Measurements from ENCODE around the gene RGP1. TPM values are rescaled to one million over a fixed set of nuclear protein-coding genes. Genes with fewer than 3 reads are reported as not detected.

RGP1 gene
- polyA plus RNA-seq, 1 of the 3 experiments (the other 2 are of a cell fraction): 16.1 TPM

DNA sequence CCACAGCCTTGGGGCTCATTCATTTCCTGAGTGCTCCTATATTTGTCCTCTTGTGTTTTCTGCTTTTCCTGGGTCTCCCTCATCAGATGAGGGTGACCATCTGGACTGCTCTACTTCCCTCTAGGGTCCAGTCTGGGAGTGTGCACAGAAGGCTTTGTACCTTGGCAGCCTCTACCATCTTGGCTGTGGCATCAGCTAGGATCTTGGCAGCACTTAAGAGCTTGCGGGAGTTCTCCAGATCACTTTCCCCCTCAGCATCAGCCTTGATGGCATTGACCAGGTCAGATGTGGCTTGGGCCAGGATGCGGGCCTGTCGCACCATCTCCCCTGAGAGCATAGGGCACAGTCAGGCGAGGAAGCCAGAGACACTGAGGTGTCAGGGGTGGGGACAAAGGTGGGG lies 32.9 kb upstream of the RGP1 start:
- H3K79me2 ChIP-seq (ENCODE audit: insufficient read depth): no peaks in the 10 kb centered on the region; the same call in 1 of the 2 replicates
- no peak overlapping the region for H3K4me3 ChIP-seq (ENCODE audit: low read depth in 2 of 2, low read length in 1 of 2)
- H3K27me3 ChIP-seq (ENCODE audit: insufficient read depth): no peaks in the 10 kb centered on the region
- TF ChIP-seq, protein P1, sequence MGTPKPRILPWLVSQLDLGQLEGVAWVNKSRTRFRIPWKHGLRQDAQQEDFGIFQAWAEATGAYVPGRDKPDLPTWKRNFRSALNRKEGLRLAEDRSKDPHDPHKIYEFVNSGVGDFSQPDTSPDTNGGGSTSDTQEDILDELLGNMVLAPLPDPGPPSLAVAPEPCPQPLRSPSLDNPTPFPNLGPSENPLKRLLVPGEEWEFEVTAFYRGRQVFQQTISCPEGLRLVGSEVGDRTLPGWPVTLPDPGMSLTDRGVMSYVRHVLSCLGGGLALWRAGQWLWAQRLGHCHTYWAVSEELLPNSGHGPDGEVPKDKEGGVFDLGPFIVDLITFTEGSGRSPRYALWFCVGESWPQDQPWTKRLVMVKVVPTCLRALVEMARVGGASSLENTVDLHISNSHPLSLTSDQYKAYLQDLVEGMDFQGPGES (IDR thresholded peaks at IDR 0.05; ENCODE audit: low read depth, low read length): no peak
- TF ChIP-seq YY1 (IDR thresholded peaks at IDR 0.05; ENCODE audit: low read depth): no peak
- no peak for TF ChIP-seq MEF2A (IDR thresholded peaks at IDR 0.05; ENCODE audit: borderline replicate concordance, low read depth)
- TF ChIP-seq RXRA (IDR thresholded peaks at IDR 0.05; ENCODE audit: borderline replicate concordance, low read depth): no peak
- TF ChIP-seq RAD21 (IDR thresholded peaks at IDR 0.05; ENCODE audit: low read length): no peak
- no peak for TF ChIP-seq FOXJ3 (CRISPR knock-in tag; IDR thresholded peaks at IDR 0.05)
- TF ChIP-seq SMC3 (IDR thresholded peaks at IDR 0.05; ENCODE audit: low read depth, low read length): no peak
- TF ChIP-seq FOXM1 (IDR thresholded peaks at IDR 0.05; ENCODE audit: low read depth): no peak
- TF ChIP-seq TAF1 (IDR thresholded peaks at IDR 0.05; ENCODE audit: borderline replicate concordance, low read depth, low read length): no peak
- TF ChIP-seq, protein P2, sequence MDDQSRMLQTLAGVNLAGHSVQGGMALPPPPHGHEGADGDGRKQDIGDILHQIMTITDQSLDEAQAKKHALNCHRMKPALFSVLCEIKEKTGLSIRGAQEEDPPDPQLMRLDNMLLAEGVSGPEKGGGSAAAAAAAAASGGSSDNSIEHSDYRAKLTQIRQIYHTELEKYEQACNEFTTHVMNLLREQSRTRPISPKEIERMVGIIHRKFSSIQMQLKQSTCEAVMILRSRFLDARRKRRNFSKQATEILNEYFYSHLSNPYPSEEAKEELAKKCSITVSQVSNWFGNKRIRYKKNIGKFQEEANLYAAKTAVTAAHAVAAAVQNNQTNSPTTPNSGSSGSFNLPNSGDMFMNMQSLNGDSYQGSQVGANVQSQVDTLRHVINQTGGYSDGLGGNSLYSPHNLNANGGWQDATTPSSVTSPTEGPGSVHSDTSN (IDR thresholded peaks at IDR 0.05): no peak
- no peak for TF ChIP-seq GATA2 (CRISPR knock-in tag; IDR thresholded peaks at IDR 0.05)
- H3F3A ChIP-seq (replicated peaks; ENCODE audit: insufficient read depth): peaks cover 4% of the 10 kb centered on the region
- H3K27ac ChIP-seq (ENCODE audit: low read depth in 2 of 2, low read length in 1 of 2): no peak overlapping the region
- H3K9me2 ChIP-seq: no peaks in the 10 kb centered on the region
- DNase-seq: no peak
- POLR2A ChIA-PET: interaction anchor here (1.0 kb wide), 1 partner anchor 15 kb away, joined by 3 read pairs; the partner anchor contains the start of gene TLN1
- H3K9ac ChIP-seq: no peak overlapping the region
- H2AFZ ChIP-seq (ENCODE audit: low read depth): no peak overlapping the region
- H3K4me1 ChIP-seq (ENCODE audit: control insufficient read depth in 1 of 2, insufficient read depth in 2 of 2, low read depth in 1 of 2, low read length in 1 of 2): no peaks in the 10 kb centered on the region
- 96% methylated on average over 3 of the region's 4 CpGs for WGBS (ENCODE audit: low lambda C conversion rate)
- no peaks in the 10 kb centered on the region for H3K9me3 ChIP-seq
- no peak overlapping the region for H3K4me2 ChIP-seq
- peaks cover 64 to 91% of the 10 kb centered on the region in 2 experiments for H3K36me3 ChIP-seq (replicated peaks in 1 of 2; ENCODE audit: control insufficient read depth in 1 of 2, insufficient read depth in 2 of 2, low read length in 1 of 2)
- no peaks in the 10 kb centered on the region for H4K20me1 ChIP-seq (ENCODE audit: insufficient read depth)
- CTCF ChIA-PET: interaction anchor here (10.5 to 19.9 kb wide), 2 partner anchors 14 to 20 kb away, joined by 68 to 183 read pairs; partner anchors contain the start of genes CREB3 and TLN1

DNA sequence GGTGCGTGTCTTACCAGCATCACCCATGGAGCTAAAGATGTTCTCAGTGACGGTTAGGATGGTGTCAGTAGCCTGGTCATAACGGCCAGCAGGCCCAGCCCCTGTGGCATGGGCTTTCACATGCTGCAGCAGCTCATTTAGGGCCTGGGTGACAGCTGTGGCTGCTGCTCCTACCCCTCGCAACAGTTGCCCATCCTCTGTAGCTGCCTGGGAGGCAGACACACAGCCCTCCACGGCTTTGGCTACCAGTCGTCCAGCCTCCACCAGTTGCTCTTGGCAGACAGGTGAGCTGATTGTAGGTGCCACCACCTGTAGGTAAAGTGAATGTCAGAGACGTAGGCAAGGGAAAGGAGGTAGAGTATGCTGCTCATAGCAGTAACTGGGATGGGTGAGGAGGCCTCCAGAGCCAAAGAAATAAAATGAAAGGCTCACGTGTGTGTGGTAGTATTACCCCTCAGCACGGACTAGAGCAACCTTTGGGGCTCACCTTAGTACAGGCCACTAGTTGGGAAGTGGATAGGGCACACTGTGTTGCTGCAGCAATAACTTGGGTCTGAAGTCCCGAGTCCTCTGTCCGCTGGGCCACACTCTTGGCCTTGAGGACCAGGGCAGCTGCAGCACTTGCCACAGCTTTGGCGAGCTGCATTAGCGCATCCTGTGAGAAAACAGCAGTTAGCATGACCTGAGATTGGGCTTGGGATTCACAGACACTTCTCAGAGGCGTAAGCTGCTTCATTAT lies 31.8 kb upstream of the RGP1 start:
- POLR2A ChIA-PET: interaction anchor here (1.0 to 1.2 kb wide), 3 partner anchors 14 to 23 kb away, joined by 3 read pairs; partner anchors contain the start of gene TLN1
- no peaks in the 10 kb centered on the region; the same call in 1 of the 2 replicates for H3K79me2 ChIP-seq (ENCODE audit: insufficient read depth)
- no peak for TF ChIP-seq RFX5 (IDR thresholded peaks at IDR 0.05; ENCODE audit: low read length)
- no peak for TF ChIP-seq EP300 (IDR thresholded peaks at IDR 0.05; ENCODE audit: borderline replicate concordance in 1 of 2, low read depth in 1 of 2, low read length in 1 of 2)
- TF ChIP-seq RAD21 (IDR thresholded peaks at IDR 0.05; ENCODE audit: low read length): no peak
- no peak for TF ChIP-seq RXRA (IDR thresholded peaks at IDR 0.05; ENCODE audit: borderline replicate concordance, low read depth)
- TF ChIP-seq MEF2A (IDR thresholded peaks at IDR 0.05; ENCODE audit: borderline replicate concordance, low read depth): no peak
- TF ChIP-seq, protein P2 (IDR thresholded peaks at IDR 0.05): no peak
- TF ChIP-seq, protein P3, sequence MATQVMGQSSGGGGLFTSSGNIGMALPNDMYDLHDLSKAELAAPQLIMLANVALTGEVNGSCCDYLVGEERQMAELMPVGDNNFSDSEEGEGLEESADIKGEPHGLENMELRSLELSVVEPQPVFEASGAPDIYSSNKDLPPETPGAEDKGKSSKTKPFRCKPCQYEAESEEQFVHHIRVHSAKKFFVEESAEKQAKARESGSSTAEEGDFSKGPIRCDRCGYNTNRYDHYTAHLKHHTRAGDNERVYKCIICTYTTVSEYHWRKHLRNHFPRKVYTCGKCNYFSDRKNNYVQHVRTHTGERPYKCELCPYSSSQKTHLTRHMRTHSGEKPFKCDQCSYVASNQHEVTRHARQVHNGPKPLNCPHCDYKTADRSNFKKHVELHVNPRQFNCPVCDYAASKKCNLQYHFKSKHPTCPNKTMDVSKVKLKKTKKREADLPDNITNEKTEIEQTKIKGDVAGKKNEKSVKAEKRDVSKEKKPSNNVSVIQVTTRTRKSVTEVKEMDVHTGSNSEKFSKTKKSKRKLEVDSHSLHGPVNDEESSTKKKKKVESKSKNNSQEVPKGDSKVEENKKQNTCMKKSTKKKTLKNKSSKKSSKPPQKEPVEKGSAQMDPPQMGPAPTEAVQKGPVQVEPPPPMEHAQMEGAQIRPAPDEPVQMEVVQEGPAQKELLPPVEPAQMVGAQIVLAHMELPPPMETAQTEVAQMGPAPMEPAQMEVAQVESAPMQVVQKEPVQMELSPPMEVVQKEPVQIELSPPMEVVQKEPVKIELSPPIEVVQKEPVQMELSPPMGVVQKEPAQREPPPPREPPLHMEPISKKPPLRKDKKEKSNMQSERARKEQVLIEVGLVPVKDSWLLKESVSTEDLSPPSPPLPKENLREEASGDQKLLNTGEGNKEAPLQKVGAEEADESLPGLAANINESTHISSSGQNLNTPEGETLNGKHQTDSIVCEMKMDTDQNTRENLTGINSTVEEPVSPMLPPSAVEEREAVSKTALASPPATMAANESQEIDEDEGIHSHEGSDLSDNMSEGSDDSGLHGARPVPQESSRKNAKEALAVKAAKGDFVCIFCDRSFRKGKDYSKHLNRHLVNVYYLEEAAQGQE (IDR thresholded peaks at IDR 0.05; ENCODE audit: low read depth, low read length): no peak
- TF ChIP-seq JUND (IDR thresholded peaks at IDR 0.05): no peak

More for the DNA sequence above, 31.8 kb upstream of the RGP1 start:
- 96% methylated on average over 13 of the region's 14 CpGs for WGBS (ENCODE audit: low lambda C conversion rate)
- CTCF ChIA-PET: interaction anchor here (0.7 to 19.9 kb wide), 4 partner anchors 13 to 58 kb away, joined by 3 to 183 read pairs (median 36); partner anchors contain the start of genes CREB3 and TLN1
- Histone ChIP-seq H3K27ac (ENCODE audit: low read depth in 2 of 2, low read length in 1 of 2) (no peak overlapping the region), H3K9ac (no peak overlapping the region), H3K4me1 (ENCODE audit: control insufficient read depth in 1 of 2, insufficient read depth in 2 of 2, low read depth in 1 of 2, low read length in 1 of 2) (no peaks in the 10 kb centered on the region), H3F3A (replicated peaks; ENCODE audit: insufficient read depth) (peaks cover 4% of the 10 kb centered on the region), H2AFZ (ENCODE audit: low read depth) (no peak overlapping the region), H3K27me3 (ENCODE audit: insufficient read depth) (no peaks in the 10 kb centered on the region), H3K9me2 (no peaks in the 10 kb centered on the region), H3K36me3 (replicated peaks in 1 of 2; ENCODE audit: control insufficient read depth in 1 of 2, insufficient read depth in 2 of 2, low read length in 1 of 2) (peaks cover 70 to 94% of the 10 kb centered on the region in 2 experiments), H3K4me2 (no peak overlapping the region), H3K9me3 (no peaks in the 10 kb centered on the region), H4K20me1 (ENCODE audit: insufficient read depth) (no peaks in the 10 kb centered on the region), H3K4me3 (ENCODE audit: low read depth in 2 of 2, low read length in 1 of 2) (no peak overlapping the region)
- no peak for DNase-seq
